ENCODE data around the gene KRTAP4-8. TPM values are rescaled to one million over a fixed set of nuclear protein-coding genes. Genes with fewer than 3 reads are reported as not detected.
"Not testable (repeated sequence)": the region's sequence is repeated elsewhere in the genome, so short reads cannot be mapped to it uniquely, and the experiment has no call there.

Gene KRTAP4-8
- total and polyA plus RNA-seq, 8 donors, result not detected

- no peaks in the 10 kb centered on the region for H3K36me3 ChIP-seq
- H3K9me3 ChIP-seq, result no peaks in the 10 kb centered on the region
- H3K4me1 ChIP-seq, result no peaks in the 10 kb centered on the region
- H3K27me3 ChIP-seq, result peaks cover 0 to 8% of the 10 kb centered on the region in 2 donors
- no peak overlapping the region for H3K4me3 ChIP-seq
- TF ChIP-seq CTCF (IDR thresholded peaks at IDR 0.05), result no peak
- no peak for ATAC-seq
- no peak for DNase-seq
- no peak overlapping the region for H3K27ac ChIP-seq
- intact Hi-C loops (cut with DNase I), result no loop called here
These were observed 23.8 kb upstream of the KRTAP4-8 start for GRCh38 chr17:41121742-41122141.

- DNase-seq; H3K27me3 ChIP-seq; H3K4me3 ChIP-seq; H3K27ac ChIP-seq; intact Hi-C loops (cut with DNase I); H3K9me3 ChIP-seq; ATAC-seq; H3K4me1 ChIP-seq; H3K36me3 ChIP-seq: not testable (repeated sequence)
These were observed 22.1 kb upstream of the KRTAP4-8 start for GRCh38 chr17:41119696-41120690.

- no peak for TF ChIP-seq CTCF (IDR thresholded peaks at IDR 0.05)
- Histone ChIP-seq H3K36me3 (no peaks in the 10 kb centered on the region), H3K4me3 (no peak overlapping the region), H3K9me3 (no peaks in the 10 kb centered on the region), H3K4me1 (no peaks in the 10 kb centered on the region), H3K27me3 (peaks cover 0 to 7% of the 10 kb centered on the region in 2 donors), H3K27ac (no peak overlapping the region)
- no peak for ATAC-seq
- no peak for DNase-seq
- intact Hi-C loops (cut with DNase I), result no loop called here
These were observed 20.8 kb upstream of the KRTAP4-8 start for GRCh38 chr17:41118721-41119120.

- intact Hi-C loops (cut with DNase I); DNase-seq; H3K36me3 ChIP-seq; ATAC-seq; H3K9me3 ChIP-seq; H3K27ac ChIP-seq; H3K4me3 ChIP-seq; H3K4me1 ChIP-seq; H3K27me3 ChIP-seq: not testable (repeated sequence)
These were observed 20.0 kb upstream of the KRTAP4-8 start, which contains the start of gene KRTAP4-11 for GRCh38 chr17:41117846-41118386. Gene KRTAP4-11, minus strand, starts transcription at chr17:41118373. Its CDS starts 58 bp downstream, at chr17:41118315.

GRCh38 chr17:41116297-41116696 is 18.4 kb upstream of the KRTAP4-8 start:
- Histone ChIP-seq H3K27ac (no peak overlapping the region), H3K4me1 (no peaks in the 10 kb centered on the region), H3K4me3 (no peak overlapping the region), H3K27me3 (peaks cover 0 to 7% of the 10 kb centered on the region in 2 donors), H3K36me3 (no peaks in the 10 kb centered on the region), H3K9me3 (no peaks in the 10 kb centered on the region)
- no peak for ATAC-seq
- intact Hi-C loops (cut with DNase I), result no loop called here
- TF ChIP-seq CTCF (IDR thresholded peaks at IDR 0.05), result no peak
- no peak for DNase-seq

- intact Hi-C loops (cut with DNase I), result no loop called here
- H3K4me3 ChIP-seq, result no peak overlapping the region
- H3K27me3 ChIP-seq, result peaks cover 0 to 7% of the 10 kb centered on the region in 2 donors
- H3K9me3 ChIP-seq, result no peaks in the 10 kb centered on the region
- ATAC-seq (no peak), DNase-seq (no peak)
- H3K4me1 ChIP-seq, result no peaks in the 10 kb centered on the region
- no peak overlapping the region for H3K27ac ChIP-seq
- no peak for TF ChIP-seq CTCF (IDR thresholded peaks at IDR 0.05)
- H3K36me3 ChIP-seq, result no peaks in the 10 kb centered on the region
These were observed 13.4 kb upstream of the KRTAP4-8 start for GRCh38 chr17:41111151-41111885.

- intact Hi-C loops (cut with DNase I); H3K4me1 ChIP-seq; H3K27ac ChIP-seq; H3K27me3 ChIP-seq; DNase-seq; H3K36me3 ChIP-seq; H3K4me3 ChIP-seq; ATAC-seq; H3K9me3 ChIP-seq: not testable (repeated sequence)
These were observed 10.9 kb upstream of the KRTAP4-8 start for GRCh38 chr17:41108728-41109386.
